Right lobe of liver (tissue), 4 donors: ENCODE results near the gene CST8.

Experiments used
- POLR2A ChIP-seq: fragments of 450-650 bp; IDR thresholded peaks from one replicate; pipeline ENCODE4 v1.6.1; 2017; ENCODE audit warnings: antibody characterized with exemption, mild to moderate bottlenecking
- TF ChIP-seq, protein P1 (sequence below), 4 donors: fragments of 200-600 bp in 3 of 4; fragments of 450-650 bp in 1 of 4; IDR thresholded peaks; one replicate each; pipeline versions ENCODE4 v1.5.1 to v1.8.0; 2016 to 2022; ENCODE audit warnings: antibody characterized with exemption in 4 of 4, mild to moderate bottlenecking in 2 of 4
- donor health status: DM: no; HTN: no; CAD: no.
- donor health status: DM: no; HTN: no; CAD: no.
- donor health status: DM: no; HTN: yes; CAD: no.

DNA sequence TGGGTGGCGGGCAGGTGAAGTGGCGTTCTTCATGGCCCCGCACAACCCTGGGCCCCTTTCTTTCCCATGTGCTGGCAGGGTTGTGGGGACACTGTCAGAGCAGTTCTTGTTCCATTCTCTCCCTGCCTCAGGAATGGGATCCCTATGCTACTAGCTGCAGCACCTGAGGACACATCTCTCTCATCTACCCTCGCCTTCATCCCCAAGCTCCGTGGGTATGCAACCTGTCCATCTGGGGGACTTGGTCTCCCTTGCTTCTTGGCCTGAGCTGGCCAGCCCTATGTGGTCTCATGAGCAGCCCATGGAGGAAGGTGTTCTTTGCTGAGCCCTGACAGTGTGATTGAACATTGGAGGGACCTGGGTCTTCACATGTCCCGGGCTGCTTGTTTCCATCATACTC, 53.2 kb downstream of the CST8 start:
- TF ChIP-seq, protein P1, sequence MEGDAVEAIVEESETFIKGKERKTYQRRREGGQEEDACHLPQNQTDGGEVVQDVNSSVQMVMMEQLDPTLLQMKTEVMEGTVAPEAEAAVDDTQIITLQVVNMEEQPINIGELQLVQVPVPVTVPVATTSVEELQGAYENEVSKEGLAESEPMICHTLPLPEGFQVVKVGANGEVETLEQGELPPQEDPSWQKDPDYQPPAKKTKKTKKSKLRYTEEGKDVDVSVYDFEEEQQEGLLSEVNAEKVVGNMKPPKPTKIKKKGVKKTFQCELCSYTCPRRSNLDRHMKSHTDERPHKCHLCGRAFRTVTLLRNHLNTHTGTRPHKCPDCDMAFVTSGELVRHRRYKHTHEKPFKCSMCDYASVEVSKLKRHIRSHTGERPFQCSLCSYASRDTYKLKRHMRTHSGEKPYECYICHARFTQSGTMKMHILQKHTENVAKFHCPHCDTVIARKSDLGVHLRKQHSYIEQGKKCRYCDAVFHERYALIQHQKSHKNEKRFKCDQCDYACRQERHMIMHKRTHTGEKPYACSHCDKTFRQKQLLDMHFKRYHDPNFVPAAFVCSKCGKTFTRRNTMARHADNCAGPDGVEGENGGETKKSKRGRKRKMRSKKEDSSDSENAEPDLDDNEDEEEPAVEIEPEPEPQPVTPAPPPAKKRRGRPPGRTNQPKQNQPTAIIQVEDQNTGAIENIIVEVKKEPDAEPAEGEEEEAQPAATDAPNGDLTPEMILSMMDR (IDR thresholded peaks at IDR 0.05), result no peak
- no peak for TF ChIP-seq POLR2A
